Measurements from ENCODE around the gene AGPAT2.

AGPAT2 gene

GRCh38 chr9:136700304-136700703 lies 13.0 kb upstream of the AGPAT2 start:
- DNase-seq: no peak

GRCh38 chr9:136698635-136699246 lies 11.5 kb upstream of the AGPAT2 start:
- DNase-seq: no peak

DNA sequence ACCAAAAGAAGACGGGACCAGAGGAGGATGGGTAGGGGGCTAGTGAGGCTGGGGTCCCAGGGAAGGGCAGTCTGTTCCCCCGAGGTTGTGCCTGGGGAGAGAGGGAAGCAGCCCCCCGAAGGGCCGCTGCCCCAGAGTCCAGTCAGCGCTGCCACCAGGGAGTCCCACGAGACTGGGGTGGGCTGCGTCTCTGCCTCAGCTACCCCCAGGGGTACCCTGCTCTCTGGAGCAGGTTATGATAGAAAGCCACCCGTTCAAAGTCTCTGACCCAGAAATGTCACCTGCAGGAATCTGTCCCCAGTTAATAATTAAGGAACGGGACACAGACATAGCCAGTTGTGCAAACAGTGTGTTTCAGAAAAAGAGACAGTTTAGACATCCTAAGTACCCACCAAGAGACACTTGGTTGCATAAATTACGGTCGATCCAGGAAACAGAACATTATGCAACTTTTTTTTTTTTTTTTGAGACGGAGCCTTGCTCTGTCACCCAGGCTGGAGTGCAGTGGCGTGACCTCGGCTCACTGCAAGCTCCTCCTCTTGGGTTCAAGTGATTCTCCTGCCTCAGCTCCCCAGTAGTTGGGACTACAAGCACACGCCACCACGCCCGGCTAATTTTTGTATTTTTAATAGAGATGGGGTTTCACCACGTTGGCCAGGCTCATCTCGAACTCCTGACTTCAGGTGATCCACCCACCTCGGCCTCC lies 10.7 kb upstream of the AGPAT2 start:
- no peak for DNase-seq

GRCh38 chr9:136697146-136697820 lies 10.0 kb upstream of the AGPAT2 start:
- no peak for DNase-seq

DNA sequence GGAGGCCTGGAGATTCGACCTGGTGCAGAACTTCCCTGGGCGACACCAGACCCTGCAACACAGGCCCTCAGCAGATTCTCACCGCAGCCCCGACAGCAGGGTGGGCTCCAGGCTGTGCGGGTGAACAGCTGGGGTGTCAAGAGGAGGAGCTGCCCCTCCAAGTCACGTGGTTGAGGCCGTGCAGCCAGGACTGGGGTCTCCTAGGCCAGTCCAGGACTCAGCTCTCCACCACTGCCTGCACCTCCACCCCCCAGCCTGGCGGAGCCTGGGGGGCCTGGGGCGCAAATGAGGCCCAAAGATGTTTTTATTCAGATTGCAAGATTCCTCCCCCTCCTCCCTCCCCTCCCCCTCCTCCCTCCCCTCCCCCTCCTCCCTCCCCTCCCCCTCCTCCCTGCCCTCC lies 9.2 kb upstream of the AGPAT2 start:
- DNase-seq: no peak

GRCh38 chr9:136695955-136696354 lies 8.7 kb upstream of the AGPAT2 start:
- peak; percentile 67 for DNase-seq

GRCh38 chr9:136695435-136695895 lies 8.2 kb upstream of the AGPAT2 start:
- peak; percentile 94 for DNase-seq

- no peak for DNase-seq
Observed at GRCh38 chr9:136694872-136695247, 7.6 kb upstream of the AGPAT2 start.

GRCh38 chr9:136694163-136694871 lies 7.1 kb upstream of the AGPAT2 start:
- no peak for DNase-seq

GRCh38 chr9:136693490-136694162 lies 6.4 kb upstream of the AGPAT2 start:
- DNase-seq: peak; percentile 39

DNA sequence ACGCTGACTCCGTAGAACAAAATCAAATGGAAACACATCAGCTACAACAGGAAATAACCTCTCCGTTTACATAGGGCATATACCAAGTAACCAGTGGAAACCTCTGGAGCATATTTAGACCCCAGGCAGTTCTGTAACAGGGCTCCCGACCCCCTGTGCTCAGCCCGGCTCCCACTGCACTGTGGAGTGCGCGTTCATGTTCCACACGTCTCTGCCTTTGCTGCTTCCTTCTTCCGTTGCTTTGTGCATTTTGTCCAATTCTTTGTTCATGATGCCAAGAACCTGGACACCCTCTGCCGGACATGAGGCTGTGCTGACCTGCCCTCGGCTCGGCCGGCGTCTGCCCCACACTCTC lies 5.9 kb upstream of the AGPAT2 start:
- no peak for DNase-seq

GRCh38 chr9:136692185-136693134 lies 5.2 kb upstream of the AGPAT2 start:
- DNase-seq: no peak

DNA sequence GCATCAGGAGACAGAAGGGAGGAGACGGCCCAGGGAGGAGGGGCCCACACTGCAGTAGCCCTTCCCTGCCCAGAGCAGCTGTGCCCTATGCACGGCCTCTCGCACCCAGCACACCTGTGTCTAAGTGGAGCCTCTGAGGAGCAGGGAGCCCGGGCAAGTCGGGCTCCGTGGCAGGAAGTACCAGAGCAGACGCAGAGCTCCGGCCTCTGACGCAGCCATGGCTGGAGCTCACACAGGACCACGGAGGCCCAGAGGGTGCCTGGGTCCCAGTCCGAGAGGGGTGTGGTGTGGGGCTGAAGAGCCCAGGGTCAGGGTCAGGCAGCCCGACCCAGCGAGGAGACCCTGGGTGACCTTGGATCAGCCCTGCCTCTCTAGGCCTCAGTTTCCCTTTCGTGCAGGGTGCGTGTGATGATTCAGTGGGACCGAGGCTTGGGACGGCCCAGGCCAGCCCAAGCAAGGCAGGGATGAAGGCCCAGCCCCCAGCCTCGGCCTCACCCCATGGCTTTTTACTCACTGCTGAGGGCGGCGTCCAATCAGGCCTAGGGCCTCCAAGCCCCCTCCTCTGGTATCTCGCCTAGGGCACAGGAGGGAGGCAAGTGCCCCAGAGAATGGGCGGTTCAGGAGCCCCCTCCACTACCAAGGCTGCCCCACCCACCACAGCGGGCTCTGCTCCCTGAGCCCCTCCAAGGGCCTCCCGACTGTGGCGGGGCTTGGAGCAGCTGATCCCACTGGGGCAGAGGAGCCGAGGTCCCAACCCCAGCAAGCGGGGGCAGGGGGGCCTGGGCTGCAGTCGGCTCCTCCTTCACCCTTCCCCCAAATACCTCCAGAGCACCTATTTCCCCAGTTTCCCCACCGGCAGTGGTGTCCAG lies 4.3 kb upstream of the AGPAT2 start:
- DNase-seq: peak; percentile 70

DNA sequence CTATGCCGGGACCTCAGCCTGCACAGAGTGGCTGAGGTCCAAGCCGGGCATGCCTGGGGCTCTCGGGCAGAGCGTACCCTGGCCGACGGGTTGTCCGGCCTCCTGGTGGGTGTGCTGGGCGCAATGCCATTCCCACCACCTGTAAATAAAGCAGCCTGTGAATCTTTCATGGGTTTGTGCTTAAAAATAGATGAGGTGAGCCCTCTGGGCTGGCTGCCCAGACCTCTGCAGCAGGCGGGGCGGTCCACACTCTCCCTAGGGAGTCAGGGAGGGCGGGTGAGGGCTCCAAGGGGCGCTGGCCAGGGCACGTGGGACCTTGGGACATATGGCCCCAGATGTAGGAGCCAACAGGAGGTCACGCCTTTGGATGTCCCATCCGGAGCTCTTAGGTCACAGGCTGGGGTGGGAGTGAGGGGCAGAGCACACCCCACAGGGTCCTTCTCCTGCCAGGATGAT lies 3.6 kb upstream of the AGPAT2 start:
- DNase-seq: peak; percentile 54

GRCh38 chr9:136690104-136690805 lies 3.0 kb upstream of the AGPAT2 start:
- no peak for DNase-seq

DNA sequence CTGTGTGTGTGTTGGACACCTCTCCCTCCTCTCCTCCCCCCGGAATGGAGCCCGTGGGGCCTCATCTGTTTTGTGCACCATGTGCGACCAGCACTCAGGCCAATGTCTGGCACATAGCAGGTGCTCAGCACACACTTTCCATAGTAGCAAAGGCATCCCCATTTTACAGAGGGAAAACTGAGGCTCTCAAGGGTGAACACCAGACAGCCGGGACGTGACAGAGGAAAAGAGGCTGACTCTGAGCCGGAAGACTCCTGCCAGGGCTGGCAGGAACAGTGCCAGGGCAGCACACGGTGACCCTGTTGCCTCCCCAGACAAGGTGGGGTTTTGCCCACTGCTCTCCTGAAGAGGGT lies 1.8 kb upstream of the AGPAT2 start:
- no peak for DNase-seq

DNA sequence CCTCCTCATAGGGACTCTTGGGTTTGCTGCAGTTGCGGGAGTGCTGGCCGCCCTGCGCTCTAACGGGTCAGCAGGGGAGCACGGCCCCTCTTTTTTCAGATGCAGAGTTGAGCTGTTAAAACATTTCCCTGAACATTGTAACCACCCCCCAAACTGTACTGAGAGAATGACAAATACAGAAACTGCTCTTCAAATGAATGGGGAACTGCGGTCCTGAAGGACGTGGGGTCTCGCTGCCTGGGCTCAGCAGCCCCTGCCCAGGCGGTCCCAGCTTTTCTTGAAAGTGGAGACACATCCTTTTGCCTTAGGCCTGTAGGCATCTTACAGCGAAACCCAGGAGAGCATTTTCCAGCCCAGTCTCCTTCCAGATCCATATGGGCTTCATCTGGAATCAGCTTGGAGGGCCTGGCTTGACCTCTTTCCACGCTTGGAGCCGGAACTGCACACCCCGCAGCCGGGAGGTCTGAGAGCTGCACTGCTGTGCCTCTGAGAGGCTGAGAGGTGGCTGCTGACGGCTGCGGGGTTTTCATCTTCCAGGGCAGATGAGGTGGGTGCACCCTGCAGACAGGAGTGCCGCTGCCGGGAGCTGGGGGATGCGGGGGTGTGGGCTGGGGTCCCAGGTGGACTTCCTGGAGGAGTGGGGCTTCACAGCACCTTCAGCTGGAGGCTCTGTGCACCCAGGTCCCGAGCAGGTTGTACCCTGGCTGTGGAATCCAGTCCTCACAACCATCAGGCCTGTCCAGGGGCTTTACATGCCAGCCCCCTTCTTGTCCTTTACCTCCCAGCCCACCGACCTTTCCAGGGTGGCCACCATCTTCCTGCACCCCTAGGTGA lies 1.2 kb upstream of the AGPAT2 start:
- DNase-seq: no peak

DNA sequence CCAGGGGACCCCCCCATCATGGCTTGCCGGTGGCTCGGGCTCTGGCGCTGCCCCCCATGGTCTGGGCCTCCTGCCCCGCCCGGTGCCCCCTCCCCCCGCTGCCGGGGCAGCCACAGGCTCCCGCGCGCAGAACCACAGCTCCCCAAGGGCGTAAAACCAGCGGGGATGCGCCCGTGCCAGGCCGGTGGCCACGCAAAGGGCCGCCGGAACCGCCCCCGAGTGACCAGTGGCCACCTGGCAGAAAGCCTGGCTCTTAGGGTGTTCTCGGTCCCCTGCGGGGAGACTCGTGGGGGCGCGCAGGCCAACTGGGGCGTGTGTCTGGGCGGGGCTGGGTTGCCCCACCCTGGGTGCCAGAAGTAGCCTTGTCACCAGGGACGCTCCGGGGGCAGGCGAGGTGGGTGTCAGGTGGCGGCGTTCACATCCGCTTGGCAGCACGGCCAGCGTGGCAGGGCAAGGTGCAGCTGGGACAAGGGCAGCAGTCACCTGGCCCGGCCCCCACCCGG lies 515 bp upstream of the AGPAT2 start:
- peak; percentile 20 for DNase-seq

GRCh38 chr9:136686534-136686793 lies 793 bp downstream of the AGPAT2 start:
- no peak for DNase-seq
